Liver (tissue), 3 donors: ENCODE results near the gene ENTHD1.

Source experiments
- ATF3 ChIP-seq: IDR thresholded peaks from 2 replicates; pipeline ENCODE4 v1.6.1; 2016; ENCODE audit warnings: antibody characterized with exemption
- CTCF ChIP-seq: fragments of 150-350 bp; IDR thresholded peaks from 2 replicates; pipeline ENCODE4 v1.5.1; 2017; ENCODE audit warnings: improper control_type of control experiment, low read depth, low read length; ENCODE audit not compliant: missing input control
- EGR1 ChIP-seq, 2 donors: IDR thresholded peaks; 2 replicates each; pipeline ENCODE4 v1.6.1; 2016 to 2018; ENCODE audit warnings: antibody characterized with exemption in 2 of 2, low read depth in 2 of 2
- JUND ChIP-seq, 2 donors: IDR thresholded peaks; 2 replicates each; pipeline ENCODE4 v1.6.1; 2016; ENCODE audit warnings: antibody characterized with exemption in 2 of 2
- RAD21 ChIP-seq, 2 donors: IDR thresholded peaks; 2 replicates each; pipeline ENCODE4 v1.6.1; 2016; ENCODE audit warnings: antibody characterized with exemption in 2 of 2, mild to moderate bottlenecking in 2 of 2
- REST ChIP-seq: IDR thresholded peaks from 2 replicates; pipeline ENCODE4 v1.6.1; 2016; ENCODE audit warnings: antibody characterized with exemption, mild to moderate bottlenecking
- RXRA ChIP-seq, 2 donors: IDR thresholded peaks; 2 replicates each; pipeline ENCODE4 v1.6.1; 2017 to 2018; ENCODE audit warnings: antibody characterized with exemption in 2 of 2, mild to moderate bottlenecking in 1 of 2
- SP1 ChIP-seq: IDR thresholded peaks from 2 replicates; pipeline ENCODE4 v1.6.1; 2018; ENCODE audit warnings: antibody characterized with exemption, mild to moderate bottlenecking
- YY1 ChIP-seq: IDR thresholded peaks from 2 replicates; pipeline ENCODE4 v1.6.1; 2016; ENCODE audit warnings: antibody characterized with exemption, mild to moderate bottlenecking
- donor health status: healthy.
- donor health status: healthy.

GRCh38 chr22:39814899-39815298 is 78.7 kb downstream of the ENTHD1 start:
- TF ChIP-seq CTCF: no peak
- no peak for TF ChIP-seq JUND (IDR thresholded peaks at IDR 0.05)
- no peak for TF ChIP-seq ATF3
- TF ChIP-seq EGR1 (IDR thresholded peaks at IDR 0.05; ENCODE audit: low read depth in 2 of 2): no peak
- no peak for TF ChIP-seq RXRA (IDR thresholded peaks at IDR 0.05)
- no peak for TF ChIP-seq YY1
- TF ChIP-seq REST: no peak
- TF ChIP-seq SP1: no peak
- TF ChIP-seq RAD21 (IDR thresholded peaks at IDR 0.05): no peak
